Forelimb muscle (tissue), 1 donor: ENCODE data around the gene KIF6. TPM values are rescaled to one million over a fixed set of nuclear protein-coding genes. Genes with fewer than 3 reads are reported as not detected.

Experiments used
- DNase-seq: peaks from one replicate; pipeline ENCODE4 v3.0.0-alpha.2; 2013; ENCODE audit warnings: low read depth
- polyA plus RNA-seq: library from polyadenylated mRNA; unstranded; fragments of 120-200 nt; gene quantifications from one replicate; pipeline ENCODE4 v1.2.1, GENCODE V29; 2013; ENCODE audit not compliant: insufficient read length

The KIF6 gene
- polyA plus RNA-seq, 1 donor = 1.8 TPM

DNA sequence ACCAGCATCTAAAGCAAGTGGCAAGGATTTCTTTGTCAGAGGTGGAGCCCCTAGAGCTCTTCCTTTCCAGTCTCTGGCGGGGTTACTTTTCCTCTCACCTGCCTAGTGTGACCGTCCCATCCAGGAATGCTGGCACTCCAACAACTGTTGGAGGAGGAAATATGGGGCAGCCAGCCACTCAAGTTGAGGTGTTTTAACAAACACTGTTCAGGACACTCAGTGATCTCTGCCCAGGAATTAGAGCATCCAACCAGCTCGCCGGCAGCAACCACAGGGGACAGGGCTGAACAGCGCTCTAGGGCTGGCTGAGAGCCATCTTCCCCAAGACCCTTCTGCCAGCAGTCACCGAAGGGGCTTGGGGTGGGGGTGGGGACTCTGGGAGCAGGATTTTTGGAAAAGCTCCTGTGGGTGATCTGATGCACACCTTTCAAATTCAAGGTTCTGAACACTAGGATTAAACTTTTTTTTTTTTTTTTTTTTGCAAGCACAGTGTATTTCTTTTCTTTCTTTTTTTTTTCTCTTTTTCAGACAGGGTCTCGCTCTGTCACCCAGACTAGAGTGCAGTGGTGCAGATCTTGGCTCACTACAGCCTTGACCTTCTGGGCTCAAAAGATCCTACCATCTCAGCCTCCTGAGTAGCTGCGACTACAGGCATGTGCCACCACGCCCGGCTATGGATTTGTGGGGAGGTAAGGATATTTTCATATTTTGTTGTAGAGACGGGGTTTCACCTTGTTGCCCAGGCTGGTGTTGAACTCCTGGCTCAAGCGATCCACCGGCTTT lies 374.3 kb downstream of the KIF6 start:
- no peak for DNase-seq

DNA sequence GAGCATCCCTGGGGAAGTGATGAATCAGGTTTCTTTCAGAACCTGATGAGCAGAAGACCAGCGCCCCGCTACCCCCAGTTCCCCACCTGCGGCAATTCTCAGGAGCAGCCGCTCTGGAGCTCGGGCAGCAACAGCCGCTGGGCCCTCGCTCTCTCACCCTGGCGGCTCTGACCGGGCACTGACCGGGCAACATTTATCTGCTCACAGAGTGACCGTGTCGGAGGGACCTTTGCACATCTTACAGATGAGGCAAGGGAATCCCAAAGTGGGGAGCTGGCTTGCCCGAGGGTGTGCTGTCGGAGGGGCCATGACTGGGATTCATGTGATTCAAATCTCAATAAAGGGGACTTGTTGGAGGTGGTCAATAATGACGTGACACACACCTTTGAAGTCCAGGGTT lies 376.5 kb downstream of the KIF6 start:
- DNase-seq = no peak

DNA sequence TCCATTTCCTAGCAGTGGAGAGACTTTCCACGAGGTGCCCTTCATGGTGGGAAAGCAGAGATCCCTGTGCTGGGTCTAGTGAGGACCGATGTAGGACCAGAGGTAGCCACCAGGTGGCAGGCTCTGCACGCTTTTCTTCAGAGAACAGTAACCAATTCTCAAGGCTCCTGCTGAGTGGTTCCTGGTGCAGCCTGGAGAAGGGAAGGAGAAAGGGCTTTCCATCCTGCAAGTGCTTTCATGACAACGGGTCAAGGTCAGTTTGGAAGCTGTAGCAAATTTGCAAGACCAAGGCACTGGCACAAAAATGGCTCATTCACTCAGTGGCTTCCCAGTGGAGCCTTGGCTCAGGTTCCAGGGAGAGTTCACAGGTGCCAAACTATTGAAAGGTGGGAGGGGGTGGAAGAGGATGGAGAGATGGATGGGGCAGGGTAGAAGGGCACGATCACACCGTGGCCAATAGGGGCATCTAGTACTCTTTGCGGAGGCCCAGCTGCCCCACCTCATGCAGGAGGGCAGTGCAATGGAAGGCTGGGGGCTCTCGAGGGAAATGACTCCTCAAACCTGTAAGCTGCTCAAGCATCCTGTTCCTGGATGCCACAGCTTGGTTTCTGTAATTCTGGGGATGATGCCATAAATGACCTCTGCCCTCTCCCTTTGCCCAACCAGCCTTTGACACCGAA lies 377.2 kb downstream of the KIF6 start:
- DNase-seq = no peak

DNA sequence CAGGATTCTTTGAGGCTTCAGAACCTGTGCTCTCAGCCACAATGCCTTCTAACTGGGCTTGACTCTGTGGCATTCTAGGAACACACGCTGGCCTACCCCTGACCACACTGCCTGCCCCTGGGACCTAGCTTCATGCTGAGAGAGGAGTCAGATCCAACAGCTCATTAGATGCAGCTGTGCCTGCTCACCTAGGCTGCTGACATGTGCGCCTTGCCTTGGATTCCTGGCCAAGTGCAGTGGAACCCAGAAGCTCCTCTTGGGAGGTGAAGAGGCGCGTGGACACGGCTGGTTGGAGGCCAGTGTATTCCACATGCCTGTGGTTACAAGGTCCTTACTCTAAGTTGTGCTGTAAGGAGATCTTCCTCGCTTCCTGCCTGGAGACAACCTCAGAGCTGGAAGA lies 378.0 kb downstream of the KIF6 start:
- no peak for DNase-seq

DNA sequence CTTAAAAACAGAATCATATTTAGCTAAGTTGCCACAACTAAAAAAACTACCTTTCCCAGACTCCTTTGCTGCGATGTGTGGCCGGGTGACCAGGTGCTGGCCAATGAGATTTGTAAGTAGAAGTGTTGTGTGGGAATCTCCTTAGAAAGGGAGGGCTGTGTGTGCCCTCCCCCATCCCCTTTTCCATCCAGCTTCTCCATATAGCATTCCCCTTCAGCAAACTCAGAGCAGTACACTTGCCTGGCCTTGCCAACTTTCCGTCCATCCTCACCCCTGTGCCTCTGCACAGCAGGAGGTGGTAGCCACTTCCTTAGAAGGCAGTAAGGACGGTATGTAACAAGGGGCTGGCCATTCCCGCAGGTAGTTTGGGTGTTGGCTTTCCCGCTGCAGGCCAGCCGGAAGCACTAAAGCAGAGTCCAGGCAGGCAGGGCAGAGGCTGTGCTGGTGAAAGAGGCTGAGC lies 380.4 kb downstream of the KIF6 start:
- no peak for DNase-seq

DNA sequence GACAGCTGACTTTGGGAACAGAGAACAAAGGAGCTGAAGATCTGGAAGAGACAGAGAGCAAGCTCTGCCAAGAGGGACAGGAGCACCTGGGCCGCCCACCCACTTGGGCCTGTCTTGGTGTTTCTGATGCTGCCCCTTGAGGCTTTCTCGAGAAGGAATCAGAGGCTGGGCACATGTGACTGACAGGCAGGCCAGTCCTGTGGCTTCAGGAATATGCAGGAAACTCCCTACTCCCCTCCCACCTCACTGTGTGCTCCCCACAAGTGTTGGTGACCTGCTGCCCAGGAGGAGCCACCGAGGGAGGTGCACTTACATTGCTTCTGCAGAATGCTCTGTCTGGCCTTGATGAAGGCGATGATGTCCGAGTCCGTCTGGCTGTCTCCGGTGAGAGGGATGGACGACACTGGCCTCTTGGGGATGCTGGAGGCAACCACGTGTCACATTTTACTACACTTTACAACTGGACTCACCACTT lies 381.8 kb downstream of the KIF6 start:
- DNase-seq = no peak

DNA sequence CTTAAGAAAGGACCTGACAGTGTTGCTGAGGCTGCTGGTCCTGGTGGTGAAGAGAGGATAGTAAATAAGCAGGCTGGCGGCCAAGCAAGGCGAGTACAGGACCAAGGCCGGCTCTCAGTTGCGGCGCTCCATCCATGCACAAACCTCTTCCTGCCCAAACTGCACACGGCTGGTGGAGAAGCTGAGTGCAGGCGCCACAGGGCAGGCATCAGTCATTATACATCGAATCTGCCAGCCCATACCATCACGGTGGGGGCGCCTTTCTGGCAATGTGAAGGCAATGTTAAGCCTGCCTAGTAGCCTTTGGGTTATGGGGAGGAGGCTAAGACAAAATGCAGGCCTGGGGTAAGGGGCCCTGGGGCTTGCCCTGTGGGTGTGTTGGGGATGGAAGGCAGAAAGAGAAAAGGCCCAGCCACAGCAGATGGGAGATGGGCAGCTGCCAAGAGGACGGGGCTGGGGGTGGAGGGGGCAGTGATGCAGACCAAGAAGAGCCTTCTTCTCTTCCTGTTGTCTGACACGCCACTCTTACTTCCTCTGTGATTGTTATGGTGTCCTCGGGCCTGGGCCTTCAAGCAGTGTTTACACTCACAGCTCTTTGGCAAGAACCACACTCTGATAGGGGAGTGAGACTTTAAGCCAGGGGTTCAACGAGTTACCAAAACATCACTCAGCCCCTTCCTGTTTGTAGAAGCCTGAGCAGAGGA lies 382.4 kb downstream of the KIF6 start:
- no peak for DNase-seq

DNA sequence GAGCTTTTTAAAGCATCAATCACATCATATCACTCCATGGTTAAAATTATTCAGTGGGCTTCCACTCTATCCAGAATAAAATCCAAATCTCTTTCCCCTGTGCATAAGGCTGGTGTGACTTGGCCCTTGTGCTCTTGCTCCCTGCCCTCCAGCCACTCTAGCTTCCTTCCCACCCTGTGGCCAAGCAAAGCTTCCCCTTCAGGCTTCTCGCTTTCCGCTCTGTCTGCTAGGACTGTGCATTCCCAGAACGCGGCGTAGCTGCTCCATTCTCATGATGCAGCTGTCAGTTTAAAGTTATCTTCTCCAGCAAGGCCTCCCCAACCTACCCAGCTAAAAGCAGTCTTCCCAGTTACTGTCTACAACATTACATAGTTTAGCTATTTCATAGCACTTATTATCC lies 383.3 kb downstream of the KIF6 start:
- DNase-seq = no peak

DNA sequence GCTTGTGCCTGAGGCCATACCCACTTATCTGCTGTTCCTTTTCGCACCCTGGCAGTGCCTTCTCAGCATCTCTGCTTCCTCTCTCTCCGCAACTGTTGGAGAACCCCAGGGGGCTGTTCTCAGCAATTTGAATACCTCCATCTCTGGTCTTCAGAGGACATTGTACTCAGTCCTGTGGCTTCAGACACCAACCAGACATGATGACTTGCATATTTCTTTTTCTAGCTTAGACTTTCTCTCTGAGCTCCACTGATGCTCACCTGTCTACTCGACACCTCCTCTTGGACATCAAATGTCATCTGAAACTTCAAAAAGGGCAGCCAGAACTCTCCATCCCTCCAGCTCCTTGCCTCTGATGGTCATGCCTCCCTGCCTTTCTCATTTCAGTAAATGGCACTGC lies 383.9 kb downstream of the KIF6 start:
- no peak for DNase-seq

DNA sequence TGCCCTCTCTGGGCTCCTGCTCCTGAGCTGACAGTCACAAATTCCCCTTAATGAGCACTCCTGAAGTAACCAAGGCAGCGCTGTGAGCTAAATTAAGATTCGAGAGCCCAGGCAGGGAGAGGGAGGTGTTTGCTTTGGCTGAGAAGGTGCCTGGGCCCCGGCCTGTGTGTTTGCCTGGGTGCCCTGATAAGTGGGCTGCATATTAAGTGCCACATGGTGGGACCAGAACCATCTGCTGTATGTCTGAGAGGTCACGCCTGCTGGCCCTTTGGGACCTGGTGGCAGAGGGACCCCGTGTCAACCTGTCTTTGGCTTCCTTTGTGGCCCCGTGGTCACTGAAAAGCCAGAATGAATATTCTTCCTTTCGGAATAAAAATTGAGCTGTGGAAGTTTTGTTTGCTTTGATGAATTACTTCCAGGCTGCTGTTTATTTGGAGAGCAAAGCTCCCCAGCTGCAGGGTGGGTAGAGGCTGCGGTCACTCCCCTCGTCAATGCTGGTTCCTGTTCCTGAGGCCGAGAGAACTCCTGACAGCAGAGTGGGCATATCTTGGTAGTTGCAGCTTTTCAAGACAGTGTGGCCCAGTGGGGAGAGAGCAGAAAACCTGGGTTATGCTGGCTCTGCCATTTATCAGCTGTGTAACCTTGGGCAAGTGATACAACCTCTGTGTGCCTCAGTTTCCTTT lies 385.2 kb downstream of the KIF6 start:
- no peak for DNase-seq

DNA sequence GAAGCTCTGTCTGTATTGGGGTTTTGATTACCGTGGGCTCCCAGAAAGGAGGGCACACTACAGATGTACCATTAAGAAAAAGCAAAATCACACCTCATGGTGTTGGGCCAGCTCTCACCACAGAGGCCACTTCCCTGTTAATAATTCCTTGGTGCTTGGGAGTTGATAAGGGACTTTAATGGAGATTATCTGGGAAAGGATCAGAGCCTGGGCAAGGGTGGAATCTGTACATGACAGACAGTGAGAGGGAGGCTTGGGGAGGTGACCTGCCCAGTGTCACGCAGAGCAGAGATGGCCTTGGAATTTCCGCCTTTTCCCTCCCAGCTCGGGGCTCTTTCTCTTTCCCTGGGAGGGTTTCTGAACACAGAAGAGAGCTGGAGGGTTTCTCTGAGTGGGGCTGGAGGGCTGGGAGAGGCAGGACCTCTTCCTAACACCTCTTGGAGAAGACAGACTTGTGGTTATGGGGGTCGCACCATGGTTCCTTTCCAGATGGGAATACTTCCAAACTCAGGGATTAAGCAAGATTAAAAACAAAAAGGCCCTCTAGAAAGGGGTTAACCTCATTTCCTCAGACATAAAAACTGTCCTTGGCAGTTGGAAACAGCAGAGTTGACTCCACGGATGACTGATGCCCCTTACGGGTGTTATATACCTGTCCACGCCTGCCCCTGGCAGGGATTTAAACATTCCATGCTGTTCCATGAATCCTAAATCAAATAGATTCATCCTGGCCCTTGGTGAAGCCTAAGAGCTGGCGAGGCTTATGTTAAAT lies 385.9 kb downstream of the KIF6 start:
- no peak for DNase-seq

DNA sequence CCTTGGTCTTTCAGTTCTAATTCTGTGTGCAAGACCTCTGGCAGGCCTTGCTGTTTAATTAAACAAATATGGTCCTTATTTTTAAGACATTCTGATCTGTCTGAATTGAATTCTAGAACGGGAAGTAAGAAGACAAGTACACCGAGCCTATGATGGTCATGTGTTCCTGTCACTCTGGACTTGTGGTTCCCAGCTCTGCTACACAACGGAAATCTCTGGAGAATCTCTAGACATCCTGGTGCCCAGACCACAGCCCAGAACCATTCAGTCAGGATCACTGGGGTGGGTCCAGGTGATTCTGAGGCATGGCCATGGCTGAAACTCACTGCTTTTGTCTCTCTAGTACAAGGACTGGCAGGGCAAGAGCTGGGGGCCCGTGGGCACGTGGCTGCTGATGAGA lies 386.8 kb downstream of the KIF6 start:
- DNase-seq = no peak

DNA sequence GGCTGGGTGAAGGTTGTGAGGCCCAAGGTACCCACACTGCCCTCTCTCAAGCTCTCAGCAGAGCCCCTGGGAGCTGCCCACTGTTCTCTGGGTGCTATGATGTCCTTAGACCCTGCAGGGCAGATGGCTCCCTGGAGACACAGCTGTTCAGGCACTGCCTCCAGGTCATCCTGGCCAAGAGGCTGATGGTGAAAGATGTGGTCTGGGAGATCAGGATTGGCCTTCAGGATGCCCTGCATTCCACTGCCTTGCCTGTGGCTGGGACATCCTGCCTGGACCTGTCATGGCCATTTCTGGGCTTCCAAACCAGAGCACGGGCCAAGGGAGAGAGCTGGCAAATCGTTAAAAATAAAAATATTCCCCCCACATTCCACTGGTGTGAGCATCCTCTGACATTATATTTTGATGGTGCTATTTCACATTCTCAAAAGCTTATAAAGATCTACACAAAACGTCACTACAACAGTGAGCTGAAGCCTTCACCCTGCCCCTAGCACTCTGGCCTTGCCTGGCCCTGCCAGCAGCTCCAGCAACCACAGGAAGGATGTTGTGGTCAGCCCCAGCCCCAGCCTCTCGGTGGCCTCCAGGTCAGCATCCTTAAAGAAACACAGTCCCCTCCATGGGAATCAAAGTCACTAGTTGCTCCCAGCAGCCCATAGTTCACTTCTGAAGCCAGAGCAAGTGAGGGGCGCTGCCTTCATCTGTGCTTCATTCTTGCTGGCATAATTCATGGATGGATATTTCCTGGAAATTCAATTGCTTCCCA lies 389.2 kb downstream of the KIF6 start:
- DNase-seq = no peak

DNA sequence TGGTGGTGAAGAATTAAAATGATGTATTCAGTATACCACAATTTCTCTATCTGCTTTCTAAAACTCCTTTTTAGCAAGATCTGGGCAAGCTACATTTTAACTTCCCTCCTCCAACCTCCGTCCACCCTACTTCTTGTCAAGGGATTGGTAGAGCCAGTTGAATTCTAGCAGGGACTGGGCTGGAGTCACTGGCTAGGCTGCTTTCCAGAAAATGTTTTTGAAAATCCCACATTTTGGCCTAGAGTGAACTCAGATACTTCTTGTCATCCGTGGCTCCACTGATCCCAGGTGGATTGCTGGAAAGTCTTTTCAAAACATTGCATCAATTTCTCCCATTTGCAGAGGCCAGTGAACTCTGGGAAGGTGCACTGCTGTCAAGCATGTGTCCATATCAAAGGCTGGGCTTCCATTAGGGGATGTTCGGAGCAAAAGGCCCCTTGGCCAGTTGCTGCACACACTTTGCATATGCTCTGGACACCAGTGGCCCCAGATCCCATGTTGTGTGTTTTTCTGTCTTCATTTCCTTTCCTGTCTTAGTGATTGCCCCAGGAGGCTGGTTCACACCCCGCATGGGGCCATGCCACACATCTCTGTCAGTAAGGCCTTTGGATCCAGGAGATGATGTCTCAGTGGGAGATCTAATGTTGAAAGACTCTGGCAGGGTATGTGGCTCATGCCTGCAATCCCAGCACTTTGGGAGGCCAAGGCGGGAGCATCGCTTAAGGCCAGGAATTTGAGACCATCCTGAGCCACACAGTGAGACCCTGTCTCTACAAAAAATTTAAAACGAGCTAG lies 391.4 kb downstream of the KIF6 start:
- no peak for DNase-seq

DNA sequence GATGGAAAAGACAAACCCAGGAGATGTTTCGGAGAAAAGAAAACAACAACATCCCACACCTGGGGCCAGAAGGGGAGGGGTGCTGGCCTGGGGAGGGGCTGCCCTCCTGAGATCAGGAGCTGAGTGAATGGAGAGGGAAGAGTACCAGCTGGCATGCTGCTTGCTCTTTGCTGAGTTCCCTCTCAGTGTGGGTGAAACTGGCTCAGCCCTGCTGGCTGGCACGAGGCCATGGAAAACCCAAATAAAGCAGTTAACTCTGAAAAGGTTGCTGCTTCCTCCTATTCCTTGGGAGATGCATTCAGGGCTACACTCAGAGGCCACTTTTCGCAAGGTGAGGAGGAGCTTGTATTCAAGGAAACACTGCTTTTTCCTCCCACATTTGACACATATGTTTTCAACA lies 394.7 kb downstream of the KIF6 start:
- DNase-seq = no peak

DNA sequence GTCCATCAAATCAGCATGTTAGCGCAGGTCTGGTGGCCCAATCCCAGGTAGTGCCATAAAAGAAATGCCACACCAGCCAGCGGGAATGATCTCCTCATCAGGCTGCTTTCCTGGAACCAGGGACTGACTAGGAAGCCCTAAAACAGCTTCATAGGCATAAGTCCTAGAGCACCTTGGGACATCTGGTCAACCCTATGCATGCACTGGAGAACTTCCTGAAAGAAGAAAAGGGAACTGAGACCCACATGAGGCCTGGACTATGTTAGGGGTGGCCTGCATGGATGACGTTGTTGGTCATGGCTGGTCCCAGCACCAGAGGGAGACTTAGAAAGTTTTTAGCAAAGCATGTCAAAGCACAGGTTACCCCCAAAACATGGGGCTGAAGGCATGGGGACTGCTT lies 395.2 kb downstream of the KIF6 start:
- no peak for DNase-seq

DNA sequence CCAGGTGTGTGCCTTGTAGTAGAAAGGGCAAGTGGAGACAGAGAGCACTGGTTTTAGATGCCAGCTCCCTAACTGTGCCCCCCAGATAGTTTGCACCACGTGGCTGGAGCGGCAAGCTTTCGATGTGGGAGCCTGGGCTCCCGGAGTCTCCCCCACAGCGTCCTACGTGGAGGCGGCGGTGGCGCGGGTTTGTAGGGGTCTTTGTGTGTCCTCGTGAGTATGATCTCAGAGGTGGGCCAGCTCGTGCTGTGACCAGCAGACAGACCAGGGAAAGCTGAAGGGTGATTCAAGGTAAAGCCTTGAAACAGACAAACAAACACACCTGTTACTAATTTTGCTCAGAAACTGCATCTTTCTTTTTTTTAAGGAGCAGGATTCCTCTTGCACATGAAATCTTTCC lies 397.1 kb downstream of the KIF6 start:
- no peak for DNase-seq

DNA sequence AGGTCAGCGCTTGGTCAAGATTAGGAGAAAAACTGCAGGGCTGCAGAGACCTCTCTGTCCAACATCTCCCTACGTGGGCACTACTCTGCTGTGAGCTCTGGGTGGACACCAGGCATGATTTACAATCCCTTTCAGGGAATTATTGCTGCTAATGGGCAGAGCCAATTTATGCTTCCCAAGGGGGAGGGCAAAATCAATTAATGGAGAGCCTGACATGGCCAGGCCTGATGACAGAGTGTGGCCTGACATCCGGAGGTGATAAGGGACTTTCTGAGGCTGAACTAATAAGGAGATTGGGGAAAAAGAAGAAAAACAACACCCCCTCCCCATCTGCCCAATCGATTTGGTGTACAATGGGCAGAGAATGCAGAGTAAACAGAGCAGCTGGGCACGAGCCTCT lies 397.7 kb downstream of the KIF6 start:
- no peak for DNase-seq

DNA sequence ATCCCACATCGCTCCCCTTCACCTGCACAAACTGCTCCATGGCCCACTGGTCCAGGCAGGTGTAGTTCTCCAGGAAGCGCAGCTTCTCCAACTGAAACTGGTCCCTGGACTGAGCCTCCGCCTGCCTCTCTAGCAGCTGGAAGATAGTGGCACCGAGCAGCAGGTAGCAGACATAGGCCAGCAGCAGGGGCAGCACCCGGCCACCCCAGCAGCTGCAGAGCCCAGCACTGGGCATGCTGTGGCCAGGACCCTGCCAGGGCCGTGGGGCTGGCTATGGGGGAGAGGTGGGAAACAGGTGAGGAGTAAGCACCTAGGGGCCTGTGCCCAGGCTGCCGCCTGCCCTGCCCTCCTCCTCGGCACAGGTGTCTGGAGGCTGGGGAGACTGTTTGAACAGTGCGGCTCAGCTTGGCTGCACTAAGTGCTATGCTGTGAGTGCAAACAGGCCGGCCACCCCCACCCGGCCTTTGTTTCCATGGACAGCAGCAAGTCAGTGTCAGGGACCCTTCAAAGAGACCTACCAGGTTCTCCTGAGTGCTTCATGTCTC lies 402.8 kb downstream of the KIF6 start, which contains the start of gene KCNK16:
TSS of gene KCNK16 (minus strand) at position 397 of the 545 bp plus-strand sequence. CDS start at position 235, 162 bp downstream.
- no peak for DNase-seq
